ENCODE results near the gene MAGEA1. TPM values are rescaled to one million over a fixed set of nuclear protein-coding genes. Genes with fewer than 3 reads are reported as not detected.
"Not testable (repeated sequence)": the region's sequence is repeated elsewhere in the genome, so short reads cannot be mapped to it uniquely, and the experiment has no call there.

Gene MAGEA1
- total RNA-seq, 2 donors from 2014 or later: not detected

GRCh38 chrX:153161952-153162351, 17.1 kb upstream of the MAGEA1 start:
- DNase-seq (ENCODE audit: low spot score): no peak
- no peaks in the 10 kb centered on the region for H3K4me1 ChIP-seq (ENCODE audit: control insufficient read depth in 1 of 2, low read depth in 2 of 2)
- no peak for ATAC-seq (ENCODE audit: insufficient number of reproducible peaks, low FRiP score, low read depth)
- TF ChIP-seq, protein P1, sequence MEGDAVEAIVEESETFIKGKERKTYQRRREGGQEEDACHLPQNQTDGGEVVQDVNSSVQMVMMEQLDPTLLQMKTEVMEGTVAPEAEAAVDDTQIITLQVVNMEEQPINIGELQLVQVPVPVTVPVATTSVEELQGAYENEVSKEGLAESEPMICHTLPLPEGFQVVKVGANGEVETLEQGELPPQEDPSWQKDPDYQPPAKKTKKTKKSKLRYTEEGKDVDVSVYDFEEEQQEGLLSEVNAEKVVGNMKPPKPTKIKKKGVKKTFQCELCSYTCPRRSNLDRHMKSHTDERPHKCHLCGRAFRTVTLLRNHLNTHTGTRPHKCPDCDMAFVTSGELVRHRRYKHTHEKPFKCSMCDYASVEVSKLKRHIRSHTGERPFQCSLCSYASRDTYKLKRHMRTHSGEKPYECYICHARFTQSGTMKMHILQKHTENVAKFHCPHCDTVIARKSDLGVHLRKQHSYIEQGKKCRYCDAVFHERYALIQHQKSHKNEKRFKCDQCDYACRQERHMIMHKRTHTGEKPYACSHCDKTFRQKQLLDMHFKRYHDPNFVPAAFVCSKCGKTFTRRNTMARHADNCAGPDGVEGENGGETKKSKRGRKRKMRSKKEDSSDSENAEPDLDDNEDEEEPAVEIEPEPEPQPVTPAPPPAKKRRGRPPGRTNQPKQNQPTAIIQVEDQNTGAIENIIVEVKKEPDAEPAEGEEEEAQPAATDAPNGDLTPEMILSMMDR (IDR thresholded peaks at IDR 0.05): no peak
- H3K36me3 ChIP-seq: no peaks in the 10 kb centered on the region
- no peak overlapping the region for H3K4me3 ChIP-seq
- no peaks in the 10 kb centered on the region for H3K27me3 ChIP-seq (replicated peaks; ENCODE audit: insufficient read depth)
- no peaks in the 10 kb centered on the region for H3K9me3 ChIP-seq
- no peak overlapping the region for H3K27ac ChIP-seq

GRCh38 chrX:153164733-153165132, 14.4 kb upstream of the MAGEA1 start:
- H3K27ac ChIP-seq: no peak overlapping the region
- no peak for DNase-seq (ENCODE audit: low spot score)
- no peaks in the 10 kb centered on the region for H3K4me1 ChIP-seq (ENCODE audit: control insufficient read depth in 1 of 2, low read depth in 2 of 2)
- no peak overlapping the region for H3K4me3 ChIP-seq
- no peaks in the 10 kb centered on the region for H3K27me3 ChIP-seq (replicated peaks; ENCODE audit: insufficient read depth)
- no peaks in the 10 kb centered on the region for H3K9me3 ChIP-seq
- ATAC-seq (ENCODE audit: insufficient number of reproducible peaks, low FRiP score, low read depth): no peak
- no peaks in the 10 kb centered on the region for H3K36me3 ChIP-seq
- TF ChIP-seq, protein P1 (IDR thresholded peaks at IDR 0.05): no peak

DNA sequence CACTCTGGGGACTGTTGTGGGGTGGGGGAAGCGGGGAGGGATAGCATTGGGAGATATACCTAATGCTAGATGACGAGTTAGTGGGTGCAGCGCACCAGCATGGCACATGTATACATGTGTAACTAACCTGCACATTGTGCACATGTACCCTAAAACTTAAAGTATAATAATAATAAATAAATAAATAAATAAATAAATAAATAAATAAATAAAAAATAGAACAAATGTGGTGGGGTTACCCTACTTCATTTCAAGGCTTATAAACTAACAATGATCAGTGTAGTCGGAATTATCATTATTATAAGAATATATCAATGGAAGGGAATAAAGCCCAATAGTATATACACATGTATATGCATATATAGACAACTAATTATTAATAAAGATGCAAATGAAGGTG, 10.7 kb upstream of the MAGEA1 start:
- H3K27ac ChIP-seq; ATAC-seq (ENCODE audit: insufficient number of reproducible peaks, low FRiP score, low read depth): not testable (repeated sequence)

DNA sequence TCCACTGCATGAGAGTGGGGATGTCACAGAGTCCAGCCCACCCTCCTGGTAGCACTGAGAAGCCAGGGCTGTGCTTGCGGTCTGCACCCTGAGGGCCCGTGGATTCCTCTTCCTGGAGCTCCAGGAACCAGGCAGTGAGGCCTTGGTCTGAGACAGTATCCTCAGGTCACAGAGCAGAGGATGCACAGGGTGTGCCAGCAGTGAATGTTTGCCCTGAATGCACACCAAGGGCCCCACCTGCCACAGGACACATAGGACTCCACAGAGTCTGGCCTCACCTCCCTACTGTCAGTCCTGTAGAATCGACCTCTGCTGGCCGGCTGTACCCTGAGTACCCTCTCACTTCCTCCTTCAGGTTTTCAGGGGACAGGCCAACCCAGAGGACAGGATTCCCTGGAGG, 2.7 kb downstream of the MAGEA1 start:
- no peak overlapping the region for H3K4me3 ChIP-seq
- no peaks in the 10 kb centered on the region for H3K27me3 ChIP-seq (replicated peaks; ENCODE audit: insufficient read depth)
- no peaks in the 10 kb centered on the region for H3K4me1 ChIP-seq (ENCODE audit: control insufficient read depth in 1 of 2, low read depth in 2 of 2)
- H3K9me3 ChIP-seq: no peaks in the 10 kb centered on the region
- TF ChIP-seq, protein P1 (IDR thresholded peaks at IDR 0.05): no peak
- no peak for ATAC-seq (ENCODE audit: insufficient number of reproducible peaks, low FRiP score, low read depth)
- no peaks in the 10 kb centered on the region for H3K36me3 ChIP-seq
- no peak for DNase-seq (ENCODE audit: low spot score)
- H3K27ac ChIP-seq: no peak overlapping the region

More for the DNA sequence above, 10.7 kb upstream of the MAGEA1 start:
- H3K4me3 ChIP-seq; H3K9me3 ChIP-seq; H3K4me1 ChIP-seq (ENCODE audit: control insufficient read depth in 1 of 2, low read depth in 2 of 2); H3K27me3 ChIP-seq (replicated peaks; ENCODE audit: insufficient read depth); DNase-seq (ENCODE audit: low spot score); H3K36me3 ChIP-seq: not testable (repeated sequence)

DNA sequence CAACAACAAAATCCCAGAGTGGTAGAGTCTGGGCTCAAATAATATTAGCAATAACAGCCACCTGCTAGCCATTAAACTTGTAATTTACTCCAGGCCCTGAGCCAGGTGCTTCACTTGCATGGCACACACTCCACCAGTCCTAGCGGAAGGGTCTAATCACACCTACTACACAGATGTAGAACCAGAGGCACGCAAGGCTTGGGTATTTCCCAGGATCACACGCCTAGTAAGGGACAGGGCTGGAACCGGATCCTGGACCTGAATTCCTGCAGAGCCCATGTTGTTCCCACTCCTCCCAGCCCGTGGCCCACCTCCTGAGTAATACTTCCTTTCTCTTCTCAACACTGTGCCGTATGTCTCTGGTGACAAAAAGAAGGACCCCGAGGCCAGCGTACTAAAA, 5.7 kb downstream of the MAGEA1 start:
- Histone ChIP-seq H3K4me3 (no peak overlapping the region), H3K36me3 (no peaks in the 10 kb centered on the region), H3K4me1 (ENCODE audit: control insufficient read depth in 1 of 2, low read depth in 2 of 2) (no peaks in the 10 kb centered on the region), H3K9me3 (no peaks in the 10 kb centered on the region), H3K27me3 (replicated peaks; ENCODE audit: insufficient read depth) (no peaks in the 10 kb centered on the region), H3K27ac (no peak overlapping the region)
- no peak for ATAC-seq (ENCODE audit: insufficient number of reproducible peaks, low FRiP score, low read depth)
- TF ChIP-seq, protein P1 (IDR thresholded peaks at IDR 0.05): no peak
- DNase-seq (ENCODE audit: low spot score): no peak

DNA sequence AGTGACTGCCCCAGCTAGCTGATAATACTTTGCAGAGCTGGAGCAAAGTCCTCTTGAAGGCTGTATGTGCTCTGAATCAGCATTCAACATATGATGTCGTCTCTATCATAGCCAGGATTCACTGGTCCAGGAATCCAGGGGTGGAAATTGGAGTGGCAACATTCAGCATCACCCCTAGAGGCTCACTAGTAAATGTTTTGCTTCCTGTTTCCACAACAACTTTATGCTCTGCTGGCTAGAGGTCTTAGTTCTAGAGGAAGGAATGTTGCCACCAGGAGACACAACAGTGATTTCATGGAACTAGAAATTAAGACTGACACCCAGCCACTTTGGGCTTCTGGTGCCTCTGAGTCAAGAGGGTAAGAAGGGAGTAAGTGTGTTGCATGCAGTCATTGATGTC, 11.3 kb downstream of the MAGEA1 start:
- no peak overlapping the region for H3K27ac ChIP-seq
- ATAC-seq (ENCODE audit: insufficient number of reproducible peaks, low FRiP score, low read depth): no peak
- H3K27me3 ChIP-seq (replicated peaks; ENCODE audit: insufficient read depth): no peaks in the 10 kb centered on the region
- no peaks in the 10 kb centered on the region for H3K9me3 ChIP-seq
- DNase-seq (ENCODE audit: low spot score): no peak
- no peaks in the 10 kb centered on the region for H3K36me3 ChIP-seq
- TF ChIP-seq, protein P1 (IDR thresholded peaks at IDR 0.05): no peak
- H3K4me1 ChIP-seq (ENCODE audit: control insufficient read depth in 1 of 2, low read depth in 2 of 2): no peaks in the 10 kb centered on the region
- no peak overlapping the region for H3K4me3 ChIP-seq

Measured in thoracic aorta (tissue), 2 donors.